Thoracic aorta (tissue), 2 donors: ENCODE results near the gene KRT23. TPM values are rescaled to one million over a fixed set of nuclear protein-coding genes. Genes with fewer than 3 reads are reported as not detected.
"Not testable (repeated sequence)": the region's sequence is repeated elsewhere in the genome, so short reads cannot be mapped to it uniquely, and the experiment has no call there.

Experiments
- ATAC-seq: fragments of 150-250 bp; one replicate; pipeline ENCODE4 v1.8.0; 2017; ENCODE audit warnings: low read depth; ENCODE audit not compliant: insufficient number of reproducible peaks, low FRiP score
- DNase-seq: peaks from one replicate; pipeline ENCODE4 v3.0.0-alpha.2; 2020; ENCODE audit warnings: low spot score
- H3K27ac ChIP-seq, 2 donors: fragments of 200-600 bp; sonication (generic); 1 replicate in 1 of 2; 2 replicates in 1 of 2; pipeline ENCODE4 v1.5.1; 2016; ENCODE audit warnings: mild to moderate bottlenecking in 2 of 2, moderate library complexity in 2 of 2
- H3K27me3 ChIP-seq: fragments of 200-600 bp; sonication (generic); replicated peaks from 2 replicates; pipeline ENCODE4 v1.6.0; 2016; ENCODE audit warnings: mild to moderate bottlenecking; ENCODE audit not compliant: insufficient read depth
- H3K36me3 ChIP-seq: fragments of 200-600 bp; sonication (generic); one replicate; pipeline ENCODE4 v1.5.1; 2016
- H3K4me1 ChIP-seq, 2 donors: fragments of 200-600 bp; sonication (generic); 1 replicate in 1 of 2; 2 replicates in 1 of 2; pipeline versions ENCODE4 v1.5.1 to v1.6.0; 2016; ENCODE audit warnings: low read depth in 2 of 2, mild to moderate bottlenecking in 1 of 2; ENCODE audit not compliant: control insufficient read depth in 1 of 2
- H3K4me3 ChIP-seq: fragments of 200-600 bp; sonication (generic); 2 replicates; pipeline ENCODE4 v1.5.1; 2016; ENCODE audit warnings: mild to moderate bottlenecking
- H3K9me3 ChIP-seq: fragments of 200-600 bp; sonication (generic); 2 replicates; pipeline ENCODE4 v1.5.1; 2016
- total RNA-seq, 2 donors: library from RNA; depleted of rRNA; stranded (reverse); fragments of >200 nt; gene quantifications; one replicate each; pipeline versions ENCODE4 v1.1.0 to v1.2.3, GENCODE V29; 2016
- TF ChIP-seq, protein P1 (sequence below): fragments of 200-600 bp; sonication (generic); IDR thresholded peaks from one replicate; pipeline ENCODE4 v1.5.1; 2019; ENCODE audit warnings: antibody characterized with exemption

KRT23 gene
- total RNA-seq, 2 donors from 2014 or later = 0.54 TPM; not detected in 1

- peak; percentile 55 for ATAC-seq
- Histone ChIP-seq H3K36me3 (no peaks in the 10 kb centered on the region), H3K4me1 (peaks cover 0 to 5% of the 10 kb centered on the region in 2 donors), H3K27me3 (peaks cover 3% of the 10 kb centered on the region), H3K4me3 (no peak overlapping the region), H3K9me3 (no peaks in the 10 kb centered on the region), H3K27ac (peak overlapping the region in 1 of 2 donors; percentile 55)
- DNase-seq = no peak
- TF ChIP-seq, protein P1, sequence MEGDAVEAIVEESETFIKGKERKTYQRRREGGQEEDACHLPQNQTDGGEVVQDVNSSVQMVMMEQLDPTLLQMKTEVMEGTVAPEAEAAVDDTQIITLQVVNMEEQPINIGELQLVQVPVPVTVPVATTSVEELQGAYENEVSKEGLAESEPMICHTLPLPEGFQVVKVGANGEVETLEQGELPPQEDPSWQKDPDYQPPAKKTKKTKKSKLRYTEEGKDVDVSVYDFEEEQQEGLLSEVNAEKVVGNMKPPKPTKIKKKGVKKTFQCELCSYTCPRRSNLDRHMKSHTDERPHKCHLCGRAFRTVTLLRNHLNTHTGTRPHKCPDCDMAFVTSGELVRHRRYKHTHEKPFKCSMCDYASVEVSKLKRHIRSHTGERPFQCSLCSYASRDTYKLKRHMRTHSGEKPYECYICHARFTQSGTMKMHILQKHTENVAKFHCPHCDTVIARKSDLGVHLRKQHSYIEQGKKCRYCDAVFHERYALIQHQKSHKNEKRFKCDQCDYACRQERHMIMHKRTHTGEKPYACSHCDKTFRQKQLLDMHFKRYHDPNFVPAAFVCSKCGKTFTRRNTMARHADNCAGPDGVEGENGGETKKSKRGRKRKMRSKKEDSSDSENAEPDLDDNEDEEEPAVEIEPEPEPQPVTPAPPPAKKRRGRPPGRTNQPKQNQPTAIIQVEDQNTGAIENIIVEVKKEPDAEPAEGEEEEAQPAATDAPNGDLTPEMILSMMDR = no peak
These were observed 15.2 kb downstream of the KRT23 start for GRCh38 chr17:40922239-40922638.

DNA sequence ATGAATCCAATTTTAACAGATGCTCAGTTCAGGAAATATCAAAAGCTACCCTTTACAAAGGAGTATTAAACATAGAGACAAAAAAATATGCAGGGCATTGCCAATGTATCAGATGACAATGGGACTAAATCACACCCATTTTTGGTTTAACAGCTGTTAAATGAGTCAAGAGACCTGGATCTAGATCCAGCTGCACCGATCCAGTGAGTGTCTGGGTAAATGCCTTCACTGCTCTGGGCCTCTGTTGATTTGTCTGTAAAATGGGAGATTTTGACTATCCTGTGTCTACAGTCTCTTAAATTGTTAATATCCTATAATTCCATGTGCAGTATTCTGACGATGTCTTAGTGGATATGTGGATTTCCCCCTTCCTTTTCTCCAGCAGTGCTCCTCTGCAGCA lies 16.4 kb downstream of the KRT23 start:
- Histone ChIP-seq H3K4me3 (no peak overlapping the region), H3K27me3 (peaks cover 3% of the 10 kb centered on the region), H3K27ac (no peak overlapping the region), H3K4me1 (peaks cover 0 to 6% of the 10 kb centered on the region in 2 donors), H3K9me3 (no peaks in the 10 kb centered on the region), H3K36me3 (no peaks in the 10 kb centered on the region)
- ATAC-seq = no peak
- DNase-seq = no peak
- TF ChIP-seq, protein P1 = no peak

- H3K27ac ChIP-seq, H3K9me3 ChIP-seq, DNase-seq, H3K4me1 ChIP-seq, H3K4me3 ChIP-seq, H3K27me3 ChIP-seq, ATAC-seq, H3K36me3 ChIP-seq: not testable (repeated sequence)
These were observed 20.3 kb downstream of the KRT23 start for GRCh38 chr17:40917116-40917515.

DNA sequence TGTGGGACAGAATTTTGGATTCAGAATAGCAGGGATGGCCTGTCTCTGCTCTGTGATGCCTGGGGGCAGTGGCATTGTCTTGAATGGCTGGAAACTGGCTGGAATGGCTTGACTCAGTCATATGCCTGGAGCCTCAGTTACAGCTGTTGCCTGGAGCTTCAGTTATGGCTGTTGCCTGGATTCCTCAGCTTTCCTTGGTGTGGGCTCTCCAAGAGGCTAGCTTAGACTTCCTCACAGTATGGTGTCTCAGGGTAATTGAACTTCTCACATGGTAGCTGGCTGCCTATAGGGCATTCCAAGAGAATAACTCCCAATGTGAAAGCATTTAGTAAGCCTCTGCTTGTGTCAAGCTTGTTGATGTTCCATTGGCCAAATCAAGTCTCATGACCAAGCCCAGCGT lies 21.1 kb downstream of the KRT23 start:
- no peak for ATAC-seq

GRCh38 chr17:40915721-40916256 lies 21.7 kb downstream of the KRT23 start:
- DNase-seq (no peak), ATAC-seq (peak; percentile 43)
- no peak overlapping the region for H3K27ac ChIP-seq
- peaks cover under 1 to 9% of the 10 kb centered on the region in 2 donors for H3K4me1 ChIP-seq
- H3K4me3 ChIP-seq = no peak overlapping the region
- no peaks in the 10 kb centered on the region for H3K27me3 ChIP-seq
- no peaks in the 10 kb centered on the region for H3K9me3 ChIP-seq
- no peaks in the 10 kb centered on the region for H3K36me3 ChIP-seq
- TF ChIP-seq, protein P1 = no peak

More for the DNA sequence above, 21.1 kb downstream of the KRT23 start:
- Histone ChIP-seq H3K36me3 (no peaks in the 10 kb centered on the region), H3K4me3 (no peak overlapping the region), H3K9me3 (no peaks in the 10 kb centered on the region), H3K27me3 (no peaks in the 10 kb centered on the region), H3K4me1 (peaks cover 0 to 6% of the 10 kb centered on the region in 2 donors), H3K27ac (no peak overlapping the region)
- no peak for DNase-seq
- TF ChIP-seq, protein P1 = no peak

DNA sequence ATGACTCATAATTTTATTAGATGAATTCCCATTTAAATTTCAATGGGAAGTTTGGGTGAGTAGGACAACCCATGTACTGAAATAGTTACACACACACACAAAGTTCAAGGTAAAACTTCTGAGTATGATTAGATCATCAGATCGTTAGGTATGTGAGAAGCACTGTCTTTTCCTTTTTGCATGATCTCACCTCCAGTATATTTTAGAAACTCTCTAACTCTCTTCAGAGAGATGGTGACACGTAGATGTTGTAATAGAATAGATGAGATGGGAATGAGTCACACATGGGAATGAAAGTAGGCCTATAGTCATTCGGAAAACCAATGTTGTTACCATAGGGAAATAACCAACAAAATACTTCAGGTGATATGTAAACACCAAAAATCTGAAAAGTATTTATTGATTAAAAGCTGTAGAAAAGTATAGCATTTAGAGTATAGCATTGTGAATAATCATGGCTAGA lies 22.2 kb downstream of the KRT23 start:
- DNase-seq (no peak), ATAC-seq (no peak)
- no peaks in the 10 kb centered on the region for H3K36me3 ChIP-seq
- no peak overlapping the region for H3K4me3 ChIP-seq
- TF ChIP-seq, protein P1 = no peak
- no peaks in the 10 kb centered on the region for H3K9me3 ChIP-seq
- H3K4me1 ChIP-seq = peaks cover 6 to 15% of the 10 kb centered on the region in 2 donors
- H3K27me3 ChIP-seq = no peaks in the 10 kb centered on the region
- no peak overlapping the region for H3K27ac ChIP-seq
